Immature natural killer cell (primary cell): ENCODE measurements around the gene CFLAR. TPM values are rescaled to one million over a fixed set of nuclear protein-coding genes. Genes with fewer than 3 reads are reported as not detected.
"Not testable (repeated sequence)": the region's sequence is repeated elsewhere in the genome, so short reads cannot be mapped to it uniquely, and the experiment has no call there.

ENCODE experiments used
- DNase-seq, 3 donors: peaks; one replicate each; pipeline ENCODE4 v3.0.0; 2022; ENCODE audit warnings: mixed read lengths in 1 of 3
- H3K27ac Mint-ChIP-seq, 6 donors: one replicate each; pipeline ENCODE4 v1.8.0; 2020; ENCODE audit warnings: mixed read lengths in 6 of 6, mild to moderate bottlenecking in 5 of 6, inconsistent platforms in 4 of 6, moderate library complexity in 3 of 6
- H3K27me3 Mint-ChIP-seq, 3 donors: one replicate each; pipeline ENCODE4 v1.8.0; 2020 to 2021; ENCODE audit warnings: low read depth in 3 of 3, mild to moderate bottlenecking in 3 of 3, mixed read lengths in 3 of 3, moderate library complexity in 3 of 3, inconsistent platforms in 1 of 3
- H3K36me3 Mint-ChIP-seq, 3 donors: one replicate each; pipeline ENCODE4 v1.8.0; 2020; ENCODE audit warnings: mixed read lengths in 3 of 3, inconsistent platforms in 2 of 3, mild to moderate bottlenecking in 2 of 3
- H3K4me1 Mint-ChIP-seq, 2 donors: one replicate each; pipeline ENCODE4 v1.8.0; 2020; ENCODE audit warnings: inconsistent platforms in 2 of 2, mild to moderate bottlenecking in 2 of 2, mixed read lengths in 2 of 2, moderate library complexity in 1 of 2
- H3K4me3 Mint-ChIP-seq, 5 donors: one replicate each; pipeline ENCODE4 v1.8.0; 2020; ENCODE audit warnings: mild to moderate bottlenecking in 5 of 5, mixed read lengths in 5 of 5, inconsistent platforms in 3 of 5, moderate library complexity in 3 of 5
- H3K9me3 Mint-ChIP-seq, 6 donors: one replicate each; pipeline ENCODE4 v1.8.0; 2020; ENCODE audit warnings: mild to moderate bottlenecking in 6 of 6, mixed read lengths in 6 of 6, inconsistent platforms in 4 of 6, moderate library complexity in 3 of 6
- polyA plus RNA-seq, 3 donors: library from polyadenylated mRNA; unstranded; fragments of 300-500 nt; fragmentation: Illumina TruSeq; gene quantifications; one replicate each; pipeline ENCODE4 v1.2.3, GENCODE V29; 2021

CFLAR gene
- polyA plus RNA-seq, 3 donors from 2014 or later = 167 to 262 (median 242) TPM

- Mint-ChIP-seq H3K27me3 (peaks cover 0 to 2% (median 0%) of the 10 kb centered on the region in 3 donors), H3K9me3 (no peaks in the 10 kb centered on the region), H3K4me3 (no peak overlapping the region), H3K36me3 (peaks cover 15 to 46% (median 40%) of the 10 kb centered on the region in 3 donors), H3K4me1 (peaks cover 25 to 52% of the 10 kb centered on the region in 2 donors), H3K27ac (peak overlapping the region; percentile 83 to 94 (median 88))
- DNase-seq = no peak
Measured at GRCh38 chr2:201157694-201158093, 41.7 kb downstream of the CFLAR start.

- H3K27ac Mint-ChIP-seq = peak overlapping the region; percentile 83 to 94 (median 88)
- no peak overlapping the region for H3K4me3 Mint-ChIP-seq
- H3K9me3 Mint-ChIP-seq = no peaks in the 10 kb centered on the region
- H3K4me1 Mint-ChIP-seq = peaks cover 19 to 48% of the 10 kb centered on the region in 2 donors
- peaks cover 0 to 2% (median 0%) of the 10 kb centered on the region in 3 donors for H3K27me3 Mint-ChIP-seq
- peak; percentile 43 to 59 (median 57) for DNase-seq
- peaks cover 19 to 48% (median 43%) of the 10 kb centered on the region in 3 donors for H3K36me3 Mint-ChIP-seq
Measured at GRCh38 chr2:201158111-201158929, 42.4 kb downstream of the CFLAR start.

GRCh38 chr2:201164166-201164565 is 48.2 kb downstream of the CFLAR start:
- Mint-ChIP-seq H3K9me3 (peaks cover 0 to 13% (median 4%) of the 10 kb centered on the region in 6 donors), H3K36me3 (peaks cover 37 to 64% (median 43%) of the 10 kb centered on the region in 3 donors), H3K4me1 (peaks cover 2 to 23% of the 10 kb centered on the region in 2 donors), H3K27me3 (peaks cover 2 to 6% (median 2%) of the 10 kb centered on the region in 3 donors), H3K27ac (peak overlapping the region in 3 of 6 donors; percentile 17 to 51 (median 35)), H3K4me3 (no peak overlapping the region)
- DNase-seq = no peak

GRCh38 chr2:201167546-201167945 is 51.6 kb downstream of the CFLAR start:
- Mint-ChIP-seq H3K27me3 (peaks cover 0 to 8% (median 7%) of the 10 kb centered on the region in 3 donors), H3K36me3 (peaks cover 25 to 49% (median 33%) of the 10 kb centered on the region in 3 donors), H3K27ac (peak overlapping the region in 4 of 6 donors; percentile 9 to 60 (median 47)), H3K9me3 (peaks cover 8 to 44% (median 23%) of the 10 kb centered on the region in 6 donors), H3K4me1 (peaks cover 4 to 32% of the 10 kb centered on the region in 2 donors), H3K4me3 (no peak overlapping the region)
- no peak for DNase-seq

GRCh38 chr2:201168496-201168895 is 52.5 kb downstream of the CFLAR start:
- peaks cover 8 to 48% (median 23%) of the 10 kb centered on the region in 6 donors for H3K9me3 Mint-ChIP-seq
- peaks cover 15 to 39% (median 27%) of the 10 kb centered on the region in 3 donors for H3K36me3 Mint-ChIP-seq
- H3K4me1 Mint-ChIP-seq = peaks cover 3 to 34% of the 10 kb centered on the region in 2 donors
- DNase-seq, H3K27me3 Mint-ChIP-seq, H3K4me3 Mint-ChIP-seq: not testable (repeated sequence)
- peak overlapping the region in 5 of 6 donors; percentile 40 to 77 (median 65) for H3K27ac Mint-ChIP-seq

GRCh38 chr2:201171259-201171814 is 55.4 kb downstream of the CFLAR start:
- Mint-ChIP-seq H3K27ac (peak overlapping the region in 1 of 6 donors; percentile 4), H3K9me3 (peaks cover 8 to 48% (median 23%) of the 10 kb centered on the region in 6 donors), H3K27me3 (peaks cover 0 to 13% (median 7%) of the 10 kb centered on the region in 3 donors), H3K4me1 (peaks cover 23 to 58% of the 10 kb centered on the region in 2 donors), H3K4me3 (no peak overlapping the region), H3K36me3 (peaks cover 8 to 24% (median 19%) of the 10 kb centered on the region in 3 donors)
- no peak for DNase-seq

- DNase-seq = no peak
- Mint-ChIP-seq H3K4me3 (no peak overlapping the region), H3K9me3 (peaks cover 8 to 48% (median 23%) of the 10 kb centered on the region in 6 donors), H3K27me3 (peaks cover under 1 to 13% (median 8%) of the 10 kb centered on the region in 3 donors), H3K27ac (peak overlapping the region in 1 of 6 donors; percentile 37), H3K4me1 (peaks cover 27 to 63% of the 10 kb centered on the region in 2 donors), H3K36me3 (peaks cover 4 to 16% (median 15%) of the 10 kb centered on the region in 3 donors)
Measured at GRCh38 chr2:201172279-201172678, 56.3 kb downstream of the CFLAR start.

GRCh38 chr2:201174687-201175086 is 58.7 kb downstream of the CFLAR start:
- Mint-ChIP-seq H3K9me3 (peaks cover 4 to 29% (median 12%) of the 10 kb centered on the region in 6 donors), H3K4me3 (peak overlapping the region in 1 of 5 donors; percentile 44), H3K36me3 (peaks cover 0 to under 1% (median 0%) of the 10 kb centered on the region in 3 donors), H3K4me1 (peaks cover 29 to 54% of the 10 kb centered on the region in 2 donors), H3K27ac (peak overlapping the region in 4 of 6 donors; percentile 50 to 67 (median 60)), H3K27me3 (peaks cover 2 to 11% (median 5%) of the 10 kb centered on the region in 3 donors)
- DNase-seq = no peak

- Mint-ChIP-seq H3K4me1 (peaks cover 28 to 45% of the 10 kb centered on the region in 2 donors), H3K27ac (peak overlapping the region in 3 of 6 donors; percentile 21 to 51 (median 50))
- no peak for DNase-seq
Measured at GRCh38 chr2:201176081-201176481, 60.1 kb downstream of the CFLAR start.

GRCh38 chr2:201180010-201180409 is 64.0 kb downstream of the CFLAR start:
- H3K27me3 Mint-ChIP-seq = peaks cover 2 to 13% (median 5%) of the 10 kb centered on the region in 3 donors
- DNase-seq = no peak
- H3K9me3 Mint-ChIP-seq = no peaks in the 10 kb centered on the region
- H3K4me3 Mint-ChIP-seq = no peak overlapping the region
- peak overlapping the region in 2 of 6 donors; percentile 16 to 66 for H3K27ac Mint-ChIP-seq
- peaks cover 32 to 49% of the 10 kb centered on the region in 2 donors for H3K4me1 Mint-ChIP-seq
- peaks cover 0 to 4% (median 0%) of the 10 kb centered on the region in 3 donors for H3K36me3 Mint-ChIP-seq

More at GRCh38 chr2:201176081-201176481, 60.1 kb downstream of the CFLAR start:
- no peak overlapping the region for H3K4me3 Mint-ChIP-seq
- no peaks in the 10 kb centered on the region for H3K36me3 Mint-ChIP-seq
- H3K9me3 Mint-ChIP-seq = peaks cover 0 to 15% (median 3%) of the 10 kb centered on the region in 6 donors
- peaks cover 2 to 11% (median 3%) of the 10 kb centered on the region in 3 donors for H3K27me3 Mint-ChIP-seq

- Mint-ChIP-seq H3K9me3 (no peaks in the 10 kb centered on the region), H3K27me3 (peaks cover 0 to 8% (median 2%) of the 10 kb centered on the region in 3 donors), H3K4me3 (peak within 1 kb of the TSS; percentile 92 to 98 (median 95)), H3K4me1 (peaks cover 42 to 55% of the 10 kb centered on the region in 2 donors), H3K36me3 (peaks cover 9 to 22% (median 13%) of the 10 kb centered on the region in 3 donors), H3K27ac (peak within 1 kb of the TSS; percentile 93 to 97 (median 96))
- peak; percentile 61 to 70 (median 68) for DNase-seq
Measured at GRCh38 chr2:201182650-201183364, 66.8 kb downstream of the CFLAR start, which contains the start of gene CASP10. Gene CASP10 (plus strand): TSS chr2:201183141. CDS start chr2:201185778, 2,637 bp downstream.

GRCh38 chr2:201183365-201183727 is 67.4 kb downstream of the CFLAR start:
- Mint-ChIP-seq H3K27ac (peak overlapping the region; percentile 93 to 97 (median 96)), H3K4me3 (peak overlapping the region; percentile 92 to 98 (median 95)), H3K36me3 (peaks cover 11 to 25% (median 17%) of the 10 kb centered on the region in 3 donors), H3K27me3 (peaks cover 0 to 8% (median 2%) of the 10 kb centered on the region in 3 donors), H3K9me3 (no peaks in the 10 kb centered on the region), H3K4me1 (peaks cover 47 to 60% of the 10 kb centered on the region in 2 donors)
- DNase-seq = peak; percentile 17 to 32 (median 19)

GRCh38 chr2:201183835-201184234 is 67.9 kb downstream of the CFLAR start:
- peaks cover 52 to 64% of the 10 kb centered on the region in 2 donors for H3K4me1 Mint-ChIP-seq
- H3K36me3 Mint-ChIP-seq = peaks cover 14 to 28% (median 20%) of the 10 kb centered on the region in 3 donors

More at GRCh38 chr2:201183835-201184234, 67.9 kb downstream of the CFLAR start:
- DNase-seq, H3K9me3 Mint-ChIP-seq, H3K27me3 Mint-ChIP-seq: not testable (repeated sequence)
- H3K27ac Mint-ChIP-seq = peak overlapping the region; percentile 91 to 96 (median 94)
- H3K4me3 Mint-ChIP-seq = peak overlapping the region; percentile 92 to 98 (median 95)
